ENCODE data around the gene RBM20.

DNA sequence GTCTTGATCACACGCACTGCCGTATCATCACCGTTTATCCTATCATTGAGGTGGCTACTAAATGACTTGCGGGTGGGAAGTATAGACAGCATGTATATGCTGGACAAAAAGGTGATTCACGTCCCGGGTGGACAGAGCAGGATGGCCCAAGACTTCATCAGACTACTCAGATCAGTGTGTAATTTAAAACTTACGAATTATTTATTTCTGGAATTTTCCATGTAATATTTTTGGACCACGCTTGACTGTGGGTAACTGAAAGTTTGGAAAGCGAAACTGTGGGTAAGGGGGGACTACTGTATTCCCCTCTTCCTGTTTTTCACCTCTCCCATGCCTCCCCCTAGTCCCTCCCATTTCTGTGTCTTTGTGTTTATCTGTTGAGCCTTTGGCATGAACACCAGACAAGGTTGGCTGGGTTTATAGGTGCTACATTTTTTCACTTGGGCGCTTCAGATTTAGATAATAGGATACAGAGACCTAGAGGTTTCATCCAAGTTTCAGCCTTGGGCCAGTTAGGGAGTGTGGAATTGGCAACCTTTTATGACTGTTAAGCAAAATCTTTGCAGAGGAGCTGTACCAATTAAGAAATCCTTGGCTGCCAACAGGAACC lies 55.8 kb downstream of the RBM20 start:
- TF ChIP-seq, protein P1, sequence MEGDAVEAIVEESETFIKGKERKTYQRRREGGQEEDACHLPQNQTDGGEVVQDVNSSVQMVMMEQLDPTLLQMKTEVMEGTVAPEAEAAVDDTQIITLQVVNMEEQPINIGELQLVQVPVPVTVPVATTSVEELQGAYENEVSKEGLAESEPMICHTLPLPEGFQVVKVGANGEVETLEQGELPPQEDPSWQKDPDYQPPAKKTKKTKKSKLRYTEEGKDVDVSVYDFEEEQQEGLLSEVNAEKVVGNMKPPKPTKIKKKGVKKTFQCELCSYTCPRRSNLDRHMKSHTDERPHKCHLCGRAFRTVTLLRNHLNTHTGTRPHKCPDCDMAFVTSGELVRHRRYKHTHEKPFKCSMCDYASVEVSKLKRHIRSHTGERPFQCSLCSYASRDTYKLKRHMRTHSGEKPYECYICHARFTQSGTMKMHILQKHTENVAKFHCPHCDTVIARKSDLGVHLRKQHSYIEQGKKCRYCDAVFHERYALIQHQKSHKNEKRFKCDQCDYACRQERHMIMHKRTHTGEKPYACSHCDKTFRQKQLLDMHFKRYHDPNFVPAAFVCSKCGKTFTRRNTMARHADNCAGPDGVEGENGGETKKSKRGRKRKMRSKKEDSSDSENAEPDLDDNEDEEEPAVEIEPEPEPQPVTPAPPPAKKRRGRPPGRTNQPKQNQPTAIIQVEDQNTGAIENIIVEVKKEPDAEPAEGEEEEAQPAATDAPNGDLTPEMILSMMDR (conservative IDR thresholded peaks at IDR 0.05; ENCODE audit: low read depth, low read length), result no peak
- TF ChIP-seq POLR2A (IDR thresholded peaks at IDR 0.05; ENCODE audit: low read depth, low read length), result no peak
- no peak for TF ChIP-seq MAZ (IDR thresholded peaks at IDR 0.05; ENCODE audit: borderline replicate concordance, low read depth, low read length)
- TF ChIP-seq, protein P2, sequence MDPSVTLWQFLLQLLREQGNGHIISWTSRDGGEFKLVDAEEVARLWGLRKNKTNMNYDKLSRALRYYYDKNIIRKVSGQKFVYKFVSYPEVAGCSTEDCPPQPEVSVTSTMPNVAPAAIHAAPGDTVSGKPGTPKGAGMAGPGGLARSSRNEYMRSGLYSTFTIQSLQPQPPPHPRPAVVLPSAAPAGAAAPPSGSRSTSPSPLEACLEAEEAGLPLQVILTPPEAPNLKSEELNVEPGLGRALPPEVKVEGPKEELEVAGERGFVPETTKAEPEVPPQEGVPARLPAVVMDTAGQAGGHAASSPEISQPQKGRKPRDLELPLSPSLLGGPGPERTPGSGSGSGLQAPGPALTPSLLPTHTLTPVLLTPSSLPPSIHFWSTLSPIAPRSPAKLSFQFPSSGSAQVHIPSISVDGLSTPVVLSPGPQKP (IDR thresholded peaks at IDR 0.05; ENCODE audit: borderline replicate concordance, low read depth, low read length), result no peak
- TF ChIP-seq CHD1 (IDR thresholded peaks at IDR 0.05; ENCODE audit: low read depth, low read length), result no peak
